Activated CD8-positive, alpha-beta memory T cell treated with anti-CD3 and anti-CD28 coated beads, Interleukin-2, amount 10 ng/mL, durations not matched to agents 7 days and 5 days (primary cell): ENCODE measurements around the gene NDP. TPM values are rescaled to one million over a fixed set of nuclear protein-coding genes. Genes with fewer than 3 reads are reported as not detected.
A peak's percentile ranks its signal among the peaks of the same experiment; 100 is the strongest.

ENCODE experiments used
- ATAC-seq: fragments of 150-1000 bp; cut with Tn5 transposase; one replicate; pipeline ENCODE4 v1.10.0; 2021; ENCODE audit warnings: moderate library complexity
- CTCF ChIA-PET: fragments of 350-600 bp; sonication (Branson Sonifier 250); formaldehyde crosslinking; loops from one replicate; lab custom pipeline; 2021; ENCODE audit warnings: antibody characterized with exemption; lab: Charles Lee
- DNase-seq: peaks from one replicate; pipeline ENCODE4 v3.0.0-alpha.2; 2020
- H3K27ac Mint-ChIP-seq: one replicate; pipeline ENCODE4 v1.8.0; 2021; ENCODE audit warnings: mild to moderate bottlenecking, mixed read lengths
- H3K27me3 Mint-ChIP-seq: one replicate; pipeline ENCODE4 v1.8.0; 2021; ENCODE audit warnings: mixed read lengths
- H3K36me3 Mint-ChIP-seq: one replicate; pipeline ENCODE4 v1.8.0; 2021; ENCODE audit warnings: mild to moderate bottlenecking, mixed read lengths
- H3K4me1 Mint-ChIP-seq: one replicate; pipeline ENCODE4 v1.8.0; 2021; ENCODE audit warnings: mixed read lengths
- H3K4me3 Mint-ChIP-seq: one replicate; pipeline ENCODE4 v1.8.0; 2021; ENCODE audit warnings: mild to moderate bottlenecking, moderate library complexity, mixed read lengths
- H3K9me3 Mint-ChIP-seq: one replicate; pipeline ENCODE4 v1.8.0; 2022; ENCODE audit warnings: low read depth, mixed read lengths
- total RNA-seq, 2 experiments: library from RNA; stranded (reverse); gene quantifications; one replicate each; pipeline ENCODE4 v1.2.3, GENCODE V29; 2021

NDP gene, protein sequence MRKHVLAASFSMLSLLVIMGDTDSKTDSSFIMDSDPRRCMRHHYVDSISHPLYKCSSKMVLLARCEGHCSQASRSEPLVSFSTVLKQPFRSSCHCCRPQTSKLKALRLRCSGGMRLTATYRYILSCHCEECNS
- not detected for total RNA-seq

DNA sequence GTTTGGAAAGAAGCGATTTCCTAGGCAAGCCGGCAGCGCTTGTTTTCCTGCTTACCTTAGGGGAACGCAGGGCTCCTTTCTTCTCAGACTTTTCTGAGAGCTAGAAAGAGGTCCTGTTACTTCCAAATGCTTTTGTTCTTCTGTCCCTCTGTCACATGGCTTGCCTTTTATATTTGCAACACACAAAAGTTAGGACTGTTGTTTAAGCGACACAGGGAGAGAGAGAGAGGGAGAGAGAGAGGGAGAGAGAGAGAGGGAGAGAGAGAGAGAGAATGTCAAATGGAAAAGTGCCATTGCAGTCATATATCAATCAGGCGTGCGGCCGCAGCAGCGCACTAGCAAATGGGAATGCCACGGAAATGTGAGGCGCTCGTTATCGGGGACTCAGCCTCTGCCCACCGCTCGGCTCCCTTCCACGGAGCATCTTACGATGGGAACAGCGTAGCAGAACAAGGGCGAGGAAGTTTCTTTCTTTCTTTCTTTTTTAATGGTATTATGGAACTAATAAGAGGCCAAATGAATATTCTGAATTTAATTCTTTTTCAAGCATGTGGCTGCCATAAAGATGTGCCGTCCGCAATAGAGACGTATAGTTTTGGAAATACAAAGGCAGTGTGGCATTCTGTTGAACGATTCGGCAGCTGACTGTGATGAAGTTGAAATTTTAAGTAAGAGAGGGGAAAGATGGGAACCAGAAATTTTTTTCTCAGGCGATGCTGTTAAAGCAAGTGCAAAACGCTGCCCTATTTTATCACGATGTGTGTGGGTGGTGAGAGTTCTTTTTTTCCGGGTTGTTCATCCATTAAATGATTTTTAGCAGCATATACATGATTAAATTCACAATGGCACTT, at the start of gene NDP:
TSS of gene NDP (minus strand) at position 142 of the 851 bp plus-strand sequence. CDS start 14,745 bp downstream, outside the sequence.
- no peak for DNase-seq
- H3K27me3 Mint-ChIP-seq = peaks cover 30% of the 10 kb centered on the region
- no peak within 1 kb of the TSS for H3K27ac Mint-ChIP-seq
- no peaks in the 10 kb centered on the region for H3K9me3 Mint-ChIP-seq
- peaks cover 6% of the 10 kb centered on the region for H3K4me1 Mint-ChIP-seq
- peak within 1 kb of the TSS; percentile 38 for H3K4me3 Mint-ChIP-seq
- ATAC-seq = no peak
- CTCF ChIA-PET = no interaction called here
- peaks cover 2% of the 10 kb centered on the region for H3K36me3 Mint-ChIP-seq

DNA sequence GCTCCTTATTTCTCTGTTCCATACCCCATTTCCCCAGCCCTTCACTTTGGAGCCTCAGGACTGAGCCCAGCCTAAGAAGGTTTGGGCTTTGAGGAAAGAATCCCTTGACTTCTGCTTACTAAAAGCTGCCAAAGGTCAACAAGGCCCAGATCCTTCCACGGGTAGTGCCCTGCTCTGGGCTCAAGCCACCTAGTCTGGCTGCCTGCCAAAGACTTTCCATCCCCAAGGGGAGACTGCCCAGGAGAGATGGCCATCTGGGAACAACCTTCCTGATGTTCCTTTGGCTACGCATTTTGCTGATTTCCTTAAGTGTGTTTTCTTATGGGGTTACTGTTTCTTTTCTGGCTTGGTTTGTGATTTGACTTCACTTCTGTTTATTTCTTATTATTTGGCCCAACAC, 49.8 kb upstream of the NDP start:
- H3K27me3 Mint-ChIP-seq = no peaks in the 10 kb centered on the region
- no peak overlapping the region for H3K4me3 Mint-ChIP-seq
- DNase-seq (no peak), ATAC-seq (no peak)
- H3K4me1 Mint-ChIP-seq = no peaks in the 10 kb centered on the region
- CTCF ChIA-PET = no interaction called here
- H3K9me3 Mint-ChIP-seq = no peaks in the 10 kb centered on the region
- no peak overlapping the region for H3K27ac Mint-ChIP-seq
- no peaks in the 10 kb centered on the region for H3K36me3 Mint-ChIP-seq

DNA sequence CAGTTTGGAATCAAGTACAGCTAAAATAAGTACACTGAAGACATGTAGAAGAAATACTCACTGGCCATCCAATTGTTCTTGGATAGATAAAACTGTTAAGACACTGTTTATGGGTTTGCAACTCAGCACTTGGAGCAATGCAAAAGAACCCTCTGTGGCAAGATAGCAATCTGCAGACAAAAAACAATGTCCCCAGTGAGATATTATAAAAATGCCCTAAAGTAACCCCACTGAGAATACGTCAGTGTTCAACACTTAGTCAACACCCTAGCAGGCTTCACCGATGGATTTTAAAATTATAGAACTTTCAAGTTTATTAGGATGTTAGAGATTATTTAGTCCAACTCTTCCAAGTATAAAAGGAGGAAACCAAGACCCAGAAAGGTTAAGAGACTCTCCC, 47.5 kb upstream of the NDP start:
- Mint-ChIP-seq H3K27ac (no peak overlapping the region), H3K4me3 (no peak overlapping the region), H3K27me3 (no peaks in the 10 kb centered on the region), H3K36me3 (no peaks in the 10 kb centered on the region), H3K4me1 (no peaks in the 10 kb centered on the region), H3K9me3 (no peaks in the 10 kb centered on the region)
- DNase-seq = no peak
- CTCF ChIA-PET = no interaction called here
- no peak for ATAC-seq

DNA sequence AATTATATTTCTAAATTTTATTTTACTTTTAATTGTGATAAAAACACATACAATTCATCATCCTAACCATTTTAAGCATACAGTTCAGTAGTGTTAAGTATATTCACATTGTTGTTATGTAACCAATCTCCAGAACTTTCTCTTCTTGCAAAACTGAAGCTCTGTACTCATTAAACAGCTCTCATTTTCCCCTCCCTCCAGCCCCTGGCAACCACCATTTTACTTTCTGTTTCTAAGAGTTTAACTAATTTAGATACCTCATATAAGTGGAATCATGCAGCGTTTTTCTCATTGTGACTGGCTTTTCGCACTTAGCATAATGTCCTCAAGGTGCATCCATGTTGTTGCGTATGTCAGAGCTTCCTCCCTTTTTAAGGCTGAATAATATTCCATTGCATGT, 46.7 kb upstream of the NDP start:
- H3K27ac Mint-ChIP-seq = no peak overlapping the region
- no peak overlapping the region for H3K4me3 Mint-ChIP-seq
- no peaks in the 10 kb centered on the region for H3K36me3 Mint-ChIP-seq
- CTCF ChIA-PET = no interaction called here
- no peak for DNase-seq
- ATAC-seq = no peak
- H3K4me1 Mint-ChIP-seq = no peaks in the 10 kb centered on the region
- no peaks in the 10 kb centered on the region for H3K9me3 Mint-ChIP-seq
- no peaks in the 10 kb centered on the region for H3K27me3 Mint-ChIP-seq

DNA sequence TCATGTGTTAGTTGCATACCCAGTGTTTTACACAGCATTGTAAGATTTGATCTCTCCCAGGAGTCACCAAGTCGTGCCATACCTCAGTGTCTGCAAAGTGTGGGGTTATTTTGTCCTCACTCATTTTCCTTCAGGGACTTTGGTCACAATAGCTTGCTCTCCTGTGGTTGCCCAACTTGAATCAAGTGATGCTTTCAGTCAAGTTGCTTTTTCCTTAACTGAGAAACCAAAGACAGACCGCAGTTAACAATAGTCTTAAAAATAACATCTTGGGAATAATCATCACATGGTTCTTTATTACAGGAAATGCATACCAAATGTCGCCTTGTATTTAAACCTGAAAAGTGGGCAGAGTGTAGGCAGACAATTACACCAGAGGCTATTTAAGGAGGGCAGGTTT, 44.5 kb upstream of the NDP start:
- Mint-ChIP-seq H3K4me1 (peaks cover 2% of the 10 kb centered on the region), H3K4me3 (no peak overlapping the region), H3K9me3 (no peaks in the 10 kb centered on the region), H3K27me3 (no peaks in the 10 kb centered on the region), H3K36me3 (peaks cover 2% of the 10 kb centered on the region), H3K27ac (no peak overlapping the region)
- CTCF ChIA-PET = no interaction called here
- no peak for ATAC-seq
- no peak for DNase-seq

DNA sequence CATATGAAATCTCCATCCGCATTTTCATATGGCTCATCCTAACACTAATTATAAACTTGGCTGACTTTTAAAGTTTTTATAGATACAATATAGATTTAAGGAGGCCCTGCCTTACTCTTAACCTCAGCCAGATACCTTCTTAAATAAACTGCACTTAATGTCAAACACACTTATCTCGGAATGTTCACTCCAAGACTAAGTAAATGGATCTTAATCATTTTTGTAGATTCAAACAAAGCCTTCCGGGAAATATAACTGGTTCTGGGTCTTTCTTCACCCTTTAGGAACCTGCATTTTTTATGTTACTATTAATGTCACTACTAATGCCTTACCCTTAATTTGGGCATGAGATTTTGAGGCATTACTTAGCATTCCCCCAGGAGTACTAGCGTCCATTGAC, 43.7 kb upstream of the NDP start:
- H3K4me1 Mint-ChIP-seq = peaks cover 8% of the 10 kb centered on the region
- no peaks in the 10 kb centered on the region for H3K9me3 Mint-ChIP-seq
- peaks cover 2% of the 10 kb centered on the region for H3K36me3 Mint-ChIP-seq
- DNase-seq = no peak
- CTCF ChIA-PET = no interaction called here
- H3K27me3 Mint-ChIP-seq = no peaks in the 10 kb centered on the region
- no peak overlapping the region for H3K4me3 Mint-ChIP-seq
- H3K27ac Mint-ChIP-seq = no peak overlapping the region
- ATAC-seq = no peak

DNA sequence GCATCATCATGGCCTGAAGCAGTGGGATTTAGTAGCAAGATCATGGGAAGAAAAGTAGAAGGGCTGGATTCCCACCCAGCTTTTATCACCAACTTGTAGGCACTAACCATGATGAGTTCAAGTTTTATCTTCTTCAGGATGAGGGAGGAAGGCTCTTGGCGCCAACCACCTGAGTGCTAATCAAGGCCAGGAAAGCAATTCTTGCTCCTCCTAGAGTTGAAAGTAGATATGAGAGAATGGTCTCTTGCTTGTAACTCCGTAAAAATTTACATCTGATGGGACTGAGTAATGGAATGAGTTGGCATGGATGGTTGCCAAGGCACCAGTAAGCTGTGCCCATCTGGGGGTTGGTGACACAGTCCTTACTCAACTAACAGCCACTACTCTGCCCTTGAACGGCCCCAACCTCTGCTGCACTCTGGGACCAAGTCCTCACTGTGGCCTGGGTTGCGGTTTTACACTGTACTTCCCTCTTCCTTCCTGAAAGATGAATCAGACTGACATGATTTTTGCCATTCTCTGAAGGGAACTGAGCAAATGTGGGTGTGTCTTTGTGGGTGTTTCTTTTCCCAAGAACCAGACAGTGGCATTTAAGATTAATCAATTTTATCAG, 39.4 kb upstream of the NDP start:
- DNase-seq (peak; percentile 60), ATAC-seq (peak; percentile 53)
- no peaks in the 10 kb centered on the region for H3K9me3 Mint-ChIP-seq
- H3K4me1 Mint-ChIP-seq = peaks cover 8% of the 10 kb centered on the region
- H3K36me3 Mint-ChIP-seq = peaks cover 2% of the 10 kb centered on the region
- no peak overlapping the region for H3K4me3 Mint-ChIP-seq
- CTCF ChIA-PET = no interaction called here
- peaks cover 3% of the 10 kb centered on the region for H3K27me3 Mint-ChIP-seq
- H3K27ac Mint-ChIP-seq = no peak overlapping the region

DNA sequence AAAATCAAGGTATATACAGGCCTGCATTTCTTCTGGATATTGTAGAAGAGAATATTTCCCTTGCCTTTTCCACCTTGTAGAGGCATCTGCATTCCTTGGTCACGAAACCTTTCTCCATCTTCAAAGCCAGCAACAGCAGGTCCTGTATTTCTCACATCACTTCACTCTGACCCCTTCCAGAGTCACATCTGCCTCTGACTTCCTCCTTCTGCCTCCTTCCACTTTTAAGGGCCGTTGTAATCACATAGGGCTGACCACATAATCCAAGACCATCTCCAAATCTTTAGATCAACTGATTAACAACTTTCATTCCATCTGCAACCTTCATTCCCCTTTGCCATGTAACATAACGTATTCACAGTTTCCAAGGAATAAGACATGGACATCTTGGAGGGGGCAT, 38.3 kb upstream of the NDP start:
- H3K36me3 Mint-ChIP-seq = peaks cover 2% of the 10 kb centered on the region
- CTCF ChIA-PET = no interaction called here
- DNase-seq = no peak
- H3K4me1 Mint-ChIP-seq = peaks cover 8% of the 10 kb centered on the region
- peaks cover 3% of the 10 kb centered on the region for H3K27me3 Mint-ChIP-seq
- H3K4me3 Mint-ChIP-seq = no peak overlapping the region
- no peaks in the 10 kb centered on the region for H3K9me3 Mint-ChIP-seq
- no peak overlapping the region for H3K27ac Mint-ChIP-seq
- no peak for ATAC-seq

DNA sequence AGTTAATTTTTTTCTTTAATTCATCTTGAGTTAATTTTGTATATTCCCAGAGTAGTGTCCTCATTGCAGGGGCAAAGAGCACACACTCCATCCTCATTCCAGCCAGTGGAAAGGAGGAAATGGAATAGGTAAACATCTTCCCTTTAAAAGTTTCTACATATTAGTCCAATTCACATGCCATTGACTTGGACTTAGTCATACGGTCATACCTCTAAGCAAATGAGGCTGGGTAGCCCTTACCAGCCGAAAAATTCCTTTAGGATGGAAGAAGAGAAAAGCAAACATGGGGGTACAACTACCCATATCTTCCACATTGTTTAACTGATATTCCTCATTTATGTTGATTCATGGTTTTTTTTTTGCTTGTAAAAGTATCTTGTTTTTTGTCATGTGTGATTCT, 37.4 kb upstream of the NDP start:
- CTCF ChIA-PET = no interaction called here
- peaks cover 3% of the 10 kb centered on the region for H3K27me3 Mint-ChIP-seq
- no peak for DNase-seq
- ATAC-seq = no peak
- peaks cover 2% of the 10 kb centered on the region for H3K36me3 Mint-ChIP-seq
- H3K4me3 Mint-ChIP-seq = no peak overlapping the region
- H3K4me1 Mint-ChIP-seq = peaks cover 8% of the 10 kb centered on the region
- H3K9me3 Mint-ChIP-seq = no peaks in the 10 kb centered on the region
- no peak overlapping the region for H3K27ac Mint-ChIP-seq

DNA sequence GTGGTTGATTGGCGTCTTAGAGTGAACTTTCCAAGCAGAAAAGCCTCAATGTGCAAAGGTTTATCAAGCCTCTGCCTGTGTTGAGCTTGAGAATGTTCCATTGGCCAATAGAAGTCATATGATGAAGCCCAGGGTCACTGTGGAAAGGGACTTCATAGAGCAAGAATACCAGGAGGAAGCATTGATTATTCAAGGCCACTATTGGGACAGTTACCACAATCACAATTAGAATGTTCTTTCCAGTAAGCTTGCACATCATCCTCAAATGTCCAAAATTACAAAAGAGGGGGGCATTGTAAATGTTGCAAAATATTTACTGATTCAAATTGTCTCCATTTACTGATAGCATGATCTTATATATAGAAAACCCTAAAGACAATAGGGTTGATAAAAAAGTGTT, 32.9 kb upstream of the NDP start:
- Mint-ChIP-seq H3K27ac (no peak overlapping the region), H3K36me3 (no peaks in the 10 kb centered on the region), H3K27me3 (no peaks in the 10 kb centered on the region), H3K4me3 (no peak overlapping the region), H3K9me3 (no peaks in the 10 kb centered on the region), H3K4me1 (no peaks in the 10 kb centered on the region)
- DNase-seq (no peak), ATAC-seq (no peak)
- CTCF ChIA-PET = no interaction called here

DNA sequence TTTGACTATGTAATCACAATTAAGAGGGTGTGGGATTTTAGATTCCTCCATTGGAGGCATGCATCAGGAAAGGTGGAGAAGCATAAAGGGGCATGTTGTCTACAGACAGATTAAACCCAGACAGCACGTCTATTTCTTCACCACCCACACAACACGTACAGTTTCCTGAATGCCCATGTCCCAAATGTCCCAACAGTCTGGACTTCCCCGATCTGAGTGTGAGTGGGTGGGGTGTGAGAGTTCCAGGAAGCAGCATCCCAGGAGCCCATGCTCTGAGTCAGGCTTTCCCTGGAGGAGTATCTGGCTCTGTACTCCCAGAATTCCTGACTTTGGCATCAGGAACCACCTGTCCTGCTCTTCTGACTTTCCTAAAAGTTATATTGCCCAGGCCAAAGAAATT, 30.8 kb upstream of the NDP start:
- H3K9me3 Mint-ChIP-seq = no peaks in the 10 kb centered on the region
- H3K27ac Mint-ChIP-seq = no peak overlapping the region
- H3K27me3 Mint-ChIP-seq = no peaks in the 10 kb centered on the region
- CTCF ChIA-PET = no interaction called here
- ATAC-seq (no peak), DNase-seq (no peak)
- no peaks in the 10 kb centered on the region for H3K4me1 Mint-ChIP-seq
- H3K36me3 Mint-ChIP-seq = no peaks in the 10 kb centered on the region
- no peak overlapping the region for H3K4me3 Mint-ChIP-seq

DNA sequence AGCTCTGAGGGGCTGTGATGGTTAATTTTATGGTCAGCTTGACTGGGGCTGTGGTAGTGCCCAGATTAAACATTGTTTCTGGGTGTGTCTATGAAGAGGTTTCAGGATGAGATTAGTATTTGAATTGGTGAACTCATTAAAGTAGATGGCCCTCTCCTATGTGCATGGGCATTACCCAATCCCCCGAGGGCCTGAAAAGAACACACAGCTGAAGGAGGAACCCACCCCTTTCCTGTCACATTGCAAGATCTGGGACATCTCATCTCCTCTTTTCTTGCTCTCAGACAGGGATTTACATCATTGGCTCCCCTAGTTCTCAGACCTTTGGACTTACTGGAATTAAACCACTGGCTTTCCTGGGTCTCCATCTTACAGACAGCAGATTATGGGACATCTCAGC, 29.4 kb upstream of the NDP start:
- no peaks in the 10 kb centered on the region for H3K4me1 Mint-ChIP-seq
- no peaks in the 10 kb centered on the region for H3K36me3 Mint-ChIP-seq
- no peak overlapping the region for H3K4me3 Mint-ChIP-seq
- DNase-seq (no peak), ATAC-seq (no peak)
- H3K27ac Mint-ChIP-seq = no peak overlapping the region
- peaks cover under 1% of the 10 kb centered on the region for H3K27me3 Mint-ChIP-seq
- CTCF ChIA-PET = no interaction called here
- no peaks in the 10 kb centered on the region for H3K9me3 Mint-ChIP-seq

DNA sequence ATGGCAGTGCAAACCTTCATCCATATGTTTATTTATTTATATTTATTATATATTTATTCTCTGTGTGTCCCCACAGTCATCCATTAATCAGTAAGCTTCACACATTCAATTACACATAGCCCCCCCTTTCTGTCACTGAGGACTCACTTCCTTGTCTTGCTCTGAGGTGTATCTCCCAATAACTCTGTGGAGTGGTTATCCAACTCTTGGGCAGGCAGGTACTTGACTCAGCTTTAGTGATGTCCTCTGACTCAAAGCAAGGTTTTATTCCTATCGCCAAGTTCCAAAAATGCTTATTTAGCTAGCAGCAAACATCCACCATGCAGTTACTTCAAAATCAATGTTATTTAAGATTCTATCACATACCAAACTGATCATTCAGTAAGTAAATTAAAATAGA, 25.2 kb upstream of the NDP start:
- H3K9me3 Mint-ChIP-seq = no peaks in the 10 kb centered on the region
- H3K4me3 Mint-ChIP-seq = no peak overlapping the region
- H3K27ac Mint-ChIP-seq = no peak overlapping the region
- H3K4me1 Mint-ChIP-seq = no peaks in the 10 kb centered on the region
- H3K36me3 Mint-ChIP-seq = no peaks in the 10 kb centered on the region
- CTCF ChIA-PET = no interaction called here
- no peak for DNase-seq
- ATAC-seq = no peak
- peaks cover 2% of the 10 kb centered on the region for H3K27me3 Mint-ChIP-seq

DNA sequence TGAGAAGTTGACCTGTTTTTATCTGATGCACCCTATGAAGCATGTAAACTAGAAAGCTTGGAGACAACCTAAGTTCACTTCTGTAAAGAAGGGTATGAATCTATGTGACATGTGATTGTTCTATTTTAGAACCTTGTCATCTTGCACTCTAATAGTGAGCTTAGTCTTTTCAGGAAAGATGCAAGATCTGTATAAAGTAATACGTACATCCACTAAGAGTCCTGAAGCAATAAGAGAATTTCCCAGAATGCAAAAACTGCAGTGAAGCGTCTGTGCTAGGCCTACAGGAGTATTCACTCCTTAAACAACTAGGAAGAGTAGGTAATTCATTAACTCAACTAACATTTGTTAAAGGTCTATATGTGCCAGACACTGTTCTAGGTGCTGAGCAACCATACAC, 23.3 kb upstream of the NDP start:
- DNase-seq (no peak), ATAC-seq (no peak)
- no peaks in the 10 kb centered on the region for H3K36me3 Mint-ChIP-seq
- CTCF ChIA-PET = no interaction called here
- H3K4me1 Mint-ChIP-seq = no peaks in the 10 kb centered on the region
- no peak overlapping the region for H3K4me3 Mint-ChIP-seq
- H3K27me3 Mint-ChIP-seq = peaks cover 2% of the 10 kb centered on the region
- no peak overlapping the region for H3K27ac Mint-ChIP-seq
- no peaks in the 10 kb centered on the region for H3K9me3 Mint-ChIP-seq
